Measurements from ENCODE around the gene GRK4. TPM values are rescaled to one million over a fixed set of nuclear protein-coding genes. Genes with fewer than 3 reads are reported as not detected.
"Not testable (repeated sequence)": the region's sequence is repeated elsewhere in the genome, so short reads cannot be mapped to it uniquely, and the experiment has no call there.

GRK4 gene
- total RNA-seq, 3 donors from 2014 or later: 0.87 to 8.9 (median 3.9) TPM

GRCh38 chr4:2949782-2950125 lies 13.6 kb upstream of the GRK4 start:
- TF ChIP-seq, protein P1, sequence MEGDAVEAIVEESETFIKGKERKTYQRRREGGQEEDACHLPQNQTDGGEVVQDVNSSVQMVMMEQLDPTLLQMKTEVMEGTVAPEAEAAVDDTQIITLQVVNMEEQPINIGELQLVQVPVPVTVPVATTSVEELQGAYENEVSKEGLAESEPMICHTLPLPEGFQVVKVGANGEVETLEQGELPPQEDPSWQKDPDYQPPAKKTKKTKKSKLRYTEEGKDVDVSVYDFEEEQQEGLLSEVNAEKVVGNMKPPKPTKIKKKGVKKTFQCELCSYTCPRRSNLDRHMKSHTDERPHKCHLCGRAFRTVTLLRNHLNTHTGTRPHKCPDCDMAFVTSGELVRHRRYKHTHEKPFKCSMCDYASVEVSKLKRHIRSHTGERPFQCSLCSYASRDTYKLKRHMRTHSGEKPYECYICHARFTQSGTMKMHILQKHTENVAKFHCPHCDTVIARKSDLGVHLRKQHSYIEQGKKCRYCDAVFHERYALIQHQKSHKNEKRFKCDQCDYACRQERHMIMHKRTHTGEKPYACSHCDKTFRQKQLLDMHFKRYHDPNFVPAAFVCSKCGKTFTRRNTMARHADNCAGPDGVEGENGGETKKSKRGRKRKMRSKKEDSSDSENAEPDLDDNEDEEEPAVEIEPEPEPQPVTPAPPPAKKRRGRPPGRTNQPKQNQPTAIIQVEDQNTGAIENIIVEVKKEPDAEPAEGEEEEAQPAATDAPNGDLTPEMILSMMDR (IDR thresholded peaks at IDR 0.05): no peak
- ATAC-seq (no peak), DNase-seq (no peak)
- Histone ChIP-seq H3K4me3 (no peak overlapping the region), H3K4me1 (ENCODE audit: low read depth) (no peaks in the 10 kb centered on the region), H3K36me3 (ENCODE audit: low read depth) (peaks cover 11% of the 10 kb centered on the region), H3K9me3 (no peaks in the 10 kb centered on the region)
- intact Hi-C loops (cut with DNase I, micrococcal nuclease): loop anchor here in 1 of 2 donors (10.0 kb wide), 1 partner anchor 185 kb away; no protein-coding TSS in a partner anchor

- TF ChIP-seq, protein P1 (IDR thresholded peaks at IDR 0.05): no peak
- no peak for DNase-seq
- no peak for ATAC-seq
- intact Hi-C loops (cut with DNase I, micrococcal nuclease): no loop called here
- Histone ChIP-seq H3K4me3 (no peak overlapping the region), H3K36me3 (ENCODE audit: low read depth) (peaks cover 11% of the 10 kb centered on the region), H3K4me1 (ENCODE audit: low read depth) (no peaks in the 10 kb centered on the region), H3K9me3 (no peaks in the 10 kb centered on the region)
Observed at GRCh38 chr4:2950221-2950989, 13.0 kb upstream of the GRK4 start.

DNA sequence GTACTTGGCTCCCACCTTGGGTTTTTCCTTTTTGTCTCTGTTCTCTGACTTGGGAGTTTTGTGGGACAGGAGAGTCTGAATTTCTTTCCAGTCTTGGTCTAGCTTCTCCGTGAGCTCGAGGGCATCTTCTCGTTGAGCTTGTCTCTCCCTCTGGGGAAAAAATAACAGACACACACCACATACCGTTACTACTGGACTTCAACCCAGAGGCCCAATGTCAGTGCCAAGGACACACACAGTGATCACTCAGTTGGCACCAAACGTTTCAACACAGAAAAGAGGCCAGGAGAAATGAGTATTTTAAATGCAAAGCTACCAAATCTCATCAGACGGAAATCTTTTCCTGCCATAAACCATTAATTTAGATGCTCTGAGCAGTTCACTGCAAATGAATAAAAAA lies 9.9 kb upstream of the GRK4 start:
- TF ChIP-seq, protein P1 (IDR thresholded peaks at IDR 0.05): no peak
- ATAC-seq: no peak

DNA sequence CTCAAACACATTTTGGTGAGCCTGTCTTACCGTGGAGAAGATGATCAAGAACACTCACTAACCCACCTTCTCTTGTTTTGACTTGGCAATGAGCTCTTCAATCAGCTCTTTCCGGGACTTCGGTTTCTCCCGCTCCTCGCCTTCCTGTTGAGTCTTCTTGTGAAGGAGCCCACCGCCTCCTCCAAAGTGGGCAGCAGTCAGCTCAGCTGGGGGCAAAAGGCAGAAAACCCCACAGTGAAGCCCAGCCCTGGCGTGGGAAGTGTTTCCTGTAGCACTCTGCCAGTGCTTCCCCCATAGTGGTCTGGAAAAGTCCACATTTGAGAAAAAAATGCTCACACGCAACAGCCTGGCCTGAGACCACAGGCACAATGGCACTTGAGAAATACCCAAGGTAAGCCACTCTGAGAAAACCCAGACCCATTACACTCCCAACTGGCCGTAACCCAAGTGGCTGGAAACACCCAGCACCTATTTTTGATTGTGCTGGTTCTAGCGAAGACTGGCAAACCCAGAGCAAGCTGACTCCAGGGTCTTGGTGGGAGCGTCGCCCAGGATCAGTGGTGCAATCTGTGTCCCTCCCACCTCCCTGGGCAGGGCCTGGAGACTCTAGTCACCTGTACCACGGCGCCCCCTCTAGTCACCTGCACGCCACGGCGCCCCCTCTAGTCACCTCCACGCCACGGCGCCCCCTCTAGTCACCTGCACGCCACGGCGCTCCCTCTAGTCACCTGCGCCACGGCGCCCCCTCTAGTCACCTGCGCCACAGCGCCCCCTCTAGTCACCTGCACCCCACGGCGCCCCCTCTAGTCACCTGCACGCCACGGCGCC lies 8.8 kb upstream of the GRK4 start:
- H3K4me1 ChIP-seq (ENCODE audit: low read depth): no peaks in the 10 kb centered on the region
- TF ChIP-seq, protein P1 (IDR thresholded peaks at IDR 0.05): no peak
- H3K4me3 ChIP-seq: no peak overlapping the region
- intact Hi-C loops (cut with DNase I, micrococcal nuclease): no loop called here
- H3K36me3 ChIP-seq (ENCODE audit: low read depth): peaks cover 11% of the 10 kb centered on the region
- H3K9me3 ChIP-seq: no peaks in the 10 kb centered on the region
- peak in 1 of 3 donors; percentile 45 for DNase-seq
- peak; percentile 63 for ATAC-seq

More for the DNA sequence above, 9.9 kb upstream of the GRK4 start:
- intact Hi-C loops (cut with DNase I, micrococcal nuclease): no loop called here
- no peak overlapping the region for H3K4me3 ChIP-seq
- peaks cover 11% of the 10 kb centered on the region for H3K36me3 ChIP-seq (ENCODE audit: low read depth)
- no peaks in the 10 kb centered on the region for H3K4me1 ChIP-seq (ENCODE audit: low read depth)
- DNase-seq: no peak
- no peaks in the 10 kb centered on the region for H3K9me3 ChIP-seq

- H3K4me1 ChIP-seq (ENCODE audit: low read depth); intact Hi-C loops (cut with DNase I, micrococcal nuclease); DNase-seq; H3K9me3 ChIP-seq; H3K4me3 ChIP-seq; ATAC-seq: not testable (repeated sequence)
- H3K36me3 ChIP-seq (ENCODE audit: low read depth): peaks cover 11% of the 10 kb centered on the region
Observed at GRCh38 chr4:2955186-2956044, 8.0 kb upstream of the GRK4 start.
